PC-3 (cell line): Measurements from ENCODE around the gene BMF. TPM values are rescaled to one million over a fixed set of nuclear protein-coding genes. Genes with fewer than 3 reads are reported as not detected.
"Not testable (repeated sequence)": the region's sequence is repeated elsewhere in the genome, so short reads cannot be mapped to it uniquely, and the experiment has no call there.

ENCODE experiments used
- ATAC-seq: fragments of 200-7000 bp; cut with Tn5 transposase; 2 replicates; pipeline ENCODE4 v1.9.1; 2020; ENCODE audit warnings: mild to moderate bottlenecking, moderate library complexity
- BruUV-seq: library from RNA; stranded (reverse); fragments of 400-500 nt; replicated peaks from 2 replicates; lab custom pipeline; 2021; lab: Mats Ljungman, UMichigan
- CTCF ChIA-PET: fragments of 300-600 bp; sonication (Branson Sonifier 250); formaldehyde crosslinking; loops from one replicate; lab custom pipeline; 2022; ENCODE audit warnings: antibody characterized with exemption; lab: Charles Lee
- POLR2A ChIA-PET: fragments of 300-600 bp; sonication (Branson Sonifier 250); formaldehyde crosslinking; loops from one replicate; lab custom pipeline; 2022; ENCODE audit warnings: antibody characterized with exemption; ENCODE audit not compliant: unreplicated experiment; lab: Charles Lee
- DNase-seq: peaks from one replicate; pipeline ENCODE4 v3.0.0-alpha.2; 2015
- H2AFZ ChIP-seq: fragments of 300-600 bp; sonication (generic); 2 replicates; pipeline ENCODE4 v1.6.0; 2016; ENCODE audit warnings: antibody characterized with exemption, low read length
- H3F3A ChIP-seq: fragments of 300-600 bp; sonication (generic); one replicate; pipeline ENCODE4 v1.6.0; 2017; ENCODE audit warnings: antibody characterized with exemption, low read length, control low read depth, mild to moderate bottlenecking; ENCODE audit not compliant: unreplicated experiment
- H3K27ac ChIP-seq: fragments of 300-600 bp; sonication (generic); 2 replicates; pipeline ENCODE4 v1.5.1; 2016; ENCODE audit warnings: mild to moderate bottlenecking, low read length
- H3K27me3 ChIP-seq: fragments of 300-600 bp; sonication (generic); 2 replicates; pipeline ENCODE4 v1.6.1; 2016; ENCODE audit warnings: low read length, mixed read lengths
- H3K36me3 ChIP-seq: fragments of 300-600 bp; sonication (generic); 2 replicates; pipeline ENCODE4 v1.6.1; 2016; ENCODE audit warnings: low read depth, mixed run types, low read length, mixed read lengths
- H3K4me1 ChIP-seq: fragments of 300-600 bp; sonication (generic); 2 replicates; pipeline ENCODE4 v1.5.1; 2016; ENCODE audit warnings: low read length; ENCODE audit not compliant: insufficient read depth
- H3K4me2 ChIP-seq: fragments of 300-600 bp; sonication (generic); 2 replicates; pipeline ENCODE4 v1.6.0; 2016; ENCODE audit warnings: low read length
- H3K4me3 ChIP-seq: fragments of 300-600 bp; sonication (generic); 2 replicates; pipeline ENCODE4 v1.5.1; 2016; ENCODE audit warnings: mild to moderate bottlenecking, low read length, mixed read lengths
- H3K79me2 ChIP-seq: fragments of 300-600 bp; sonication (generic); 2 replicates; pipeline ENCODE4 v1.6.1; 2017; ENCODE audit warnings: low read length, mixed read lengths
- H3K9ac ChIP-seq: fragments of 300-600 bp; sonication (generic); 2 replicates; pipeline ENCODE4 v1.6.0; 2016; ENCODE audit warnings: mild to moderate bottlenecking, low read length
- H3K9me2 ChIP-seq: fragments of 300-600 bp; sonication (generic); replicated peaks from 2 replicates; pipeline ENCODE4 v1.6.1; 2016; ENCODE audit warnings: mixed run types, low read length, mixed read lengths
- H3K9me3 ChIP-seq: fragments of 300-600 bp; sonication (generic); 2 replicates; pipeline ENCODE4 v1.6.1; 2016; ENCODE audit warnings: low read length, mixed read lengths
- H4K20me1 ChIP-seq: fragments of 300-600 bp; sonication (generic); 2 replicates; pipeline ENCODE4 v1.6.1; 2016; ENCODE audit warnings: low read length, mixed read lengths
- CTCF ChIP-seq: fragments of 300-600 bp; sonication (generic); conservative IDR thresholded peaks from 2 replicates; pipeline ENCODE4 v1.5.1; 2017; ENCODE audit warnings: antibody characterized with exemption, low read depth, mild to moderate bottlenecking, low read length
- EZH2 ChIP-seq: fragments of 300-600 bp; sonication (generic); IDR thresholded peaks from one replicate; pipeline ENCODE4 v1.6.1; 2017; ENCODE audit warnings: antibody characterized with exemption, mild to moderate bottlenecking, low read length; ENCODE audit not compliant: unreplicated experiment
- EZH2phosphoT487 ChIP-seq: fragments of 300-600 bp; sonication (generic); IDR thresholded peaks from 2 replicates; pipeline ENCODE4 v1.6.1; 2018; ENCODE audit warnings: mild to moderate bottlenecking, antibody characterized with exemption, low read length, borderline replicate concordance
- intact Hi-C: fragments of 100-400 bp; cut with micrococcal nuclease; formaldehyde crosslinking; loops from 2 replicates; pipeline ENCODE4 v1.9.0; 2023
- total RNA-seq: library from RNA; depleted of rRNA; stranded (reverse); fragments of >200 nt; gene quantifications from 2 replicates; pipeline ENCODE4 v1.2.3, GENCODE V29; 2014

BMF gene
- total RNA-seq, 1 experiment from 2014 or later, result 0.95 TPM

- Histone ChIP-seq H3K9me3 (no peaks in the 10 kb centered on the region), H3K79me2 (no peaks in the 10 kb centered on the region), H3K27ac (no peak overlapping the region), H3K4me1 (peaks cover 3% of the 10 kb centered on the region; the same call in 1 of the 2 replicates), H2AFZ (peak overlapping the region; percentile 52), H3K4me3 (no peak overlapping the region), H3K27me3 (no peaks in the 10 kb centered on the region), H3K9me2 (no peaks in the 10 kb centered on the region), H3K9ac (no peak overlapping the region), H3K36me3 (no peaks in the 10 kb centered on the region), H3K4me2 (no peak overlapping the region), H4K20me1 (no peaks in the 10 kb centered on the region), H3F3A (no peaks in the 10 kb centered on the region)
- BruUV-seq, result no TSS peak
- CTCF ChIA-PET, result no interaction called here
- peak; percentile 30 for DNase-seq
- no peak for TF ChIP-seq EZH2phosphoT487
- no peak for TF ChIP-seq CTCF
- intact Hi-C loops, result no loop called here
- POLR2A ChIA-PET, result no interaction called here
- ATAC-seq, result no peak
Observed at GRCh38 chr15:40118473-40118872, 9.8 kb upstream of the BMF start.

DNA sequence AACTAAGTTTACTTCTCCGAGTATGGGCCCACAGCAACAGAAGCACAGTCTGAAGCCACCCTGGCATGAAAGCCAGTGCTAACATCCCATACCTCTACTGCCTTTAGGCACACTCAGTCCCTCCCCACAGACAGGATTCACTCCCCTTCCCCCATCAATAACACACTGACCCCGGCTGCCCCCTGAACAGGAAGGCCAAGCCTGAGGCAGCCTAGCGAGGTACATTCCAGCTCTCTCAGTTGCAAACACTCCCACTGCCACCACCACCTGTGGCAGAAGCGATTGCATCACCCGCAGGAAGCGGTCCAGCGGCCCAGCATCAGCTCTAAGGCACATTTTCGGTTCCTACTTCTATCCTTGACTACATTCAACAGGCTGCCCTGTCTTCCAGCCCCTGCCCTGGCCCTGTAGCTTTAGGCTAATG lies 7.0 kb upstream of the BMF start:
- ChIA-PET CTCF (no interaction called here), POLR2A (no interaction called here)
- no peak overlapping the region for H3K27ac ChIP-seq
- H3K9ac ChIP-seq, result no peak overlapping the region
- no peak overlapping the region for H2AFZ ChIP-seq
- no peak overlapping the region for H3K4me3 ChIP-seq
- H3K4me1 ChIP-seq, result peaks cover 3% of the 10 kb centered on the region; the same call in 1 of the 2 replicates
- BruUV-seq, result no TSS peak
- TF ChIP-seq EZH2phosphoT487, result no peak
- no peak for TF ChIP-seq EZH2
- no peak for TF ChIP-seq CTCF
- ATAC-seq, result no peak
- DNase-seq, result peak; percentile 27
- H3K4me2 ChIP-seq, result no peak overlapping the region
- intact Hi-C loops, result no loop called here
- H3F3A ChIP-seq, result no peaks in the 10 kb centered on the region
- H4K20me1 ChIP-seq, result no peaks in the 10 kb centered on the region
- H3K36me3 ChIP-seq, result no peaks in the 10 kb centered on the region
- no peaks in the 10 kb centered on the region for H3K9me2 ChIP-seq
- no peaks in the 10 kb centered on the region for H3K79me2 ChIP-seq
- no peaks in the 10 kb centered on the region for H3K27me3 ChIP-seq
- H3K9me3 ChIP-seq, result no peaks in the 10 kb centered on the region

GRCh38 chr15:40115106-40115505 lies 6.4 kb upstream of the BMF start:
- ATAC-seq, H3K27ac ChIP-seq, H4K20me1 ChIP-seq, H3K9me3 ChIP-seq, CTCF ChIA-PET, H3F3A ChIP-seq, POLR2A ChIA-PET, H3K79me2 ChIP-seq, H3K36me3 ChIP-seq, H3K9ac ChIP-seq, H3K4me3 ChIP-seq, H3K9me2 ChIP-seq, DNase-seq, BruUV-seq, intact Hi-C loops, H3K4me1 ChIP-seq, H2AFZ ChIP-seq, H3K4me2 ChIP-seq, H3K27me3 ChIP-seq: not testable (repeated sequence)
